SU-DHL-6 (cell line): ENCODE results near the gene TEX35.

Source experiments
- H2AFZ ChIP-seq: fragments of 200-600 bp; sonication (generic); 2 replicates; pipeline ENCODE4 v1.6.1; 2014; ENCODE audit warnings: low read depth, mild to moderate bottlenecking, moderate library complexity, mixed read lengths, antibody characterized with exemption, low read length; ENCODE audit not compliant: severe bottlenecking
- H3F3A ChIP-seq: fragments of 200-600 bp; shearing (Covaris generic); 2 replicates; pipeline ENCODE4 v1.6.0; 2016; ENCODE audit warnings: antibody characterized with exemption, mild to moderate bottlenecking; ENCODE audit not compliant: insufficient read depth
- H3K27ac ChIP-seq: fragments of 200-600 bp; sonication (generic); 2 replicates; pipeline ENCODE4 v1.5.1; 2016; ENCODE audit warnings: low read depth, mild to moderate bottlenecking, low read length, moderate library complexity, mixed read lengths
- H3K27me3 ChIP-seq: fragments of 200-600 bp; sonication (generic), shearing (Covaris generic); 2 replicates; pipeline ENCODE4 v1.6.0; 2014; ENCODE audit warnings: mild to moderate bottlenecking, low read length
- H3K36me3 ChIP-seq: fragments of 200-600 bp; sonication (generic); 2 replicates; pipeline ENCODE4 v1.6.1; 2014; ENCODE audit warnings: mild to moderate bottlenecking, low read length, mixed read lengths
- H3K4me2 ChIP-seq: fragments of 300-600, 200-600 bp; shearing (Covaris generic), sonication (generic); 2 replicates; pipeline ENCODE4 v1.6.0; 2014; ENCODE audit warnings: low read length, low read depth, mild to moderate bottlenecking; ENCODE audit not compliant: poor library complexity, severe bottlenecking
- H3K4me3 ChIP-seq: fragments of 200-600 bp; sonication (generic); 2 replicates; pipeline ENCODE4 v1.5.1; 2014; ENCODE audit warnings: antibody characterized with exemption, low read length, mild to moderate bottlenecking, mixed read lengths; ENCODE audit not compliant: insufficient read depth, poor library complexity, severe bottlenecking
- H3K79me2 ChIP-seq: fragments of 200-600 bp; sonication (generic); 2 replicates; pipeline ENCODE4 v1.6.1; 2014; ENCODE audit warnings: mild to moderate bottlenecking, low read length, moderate library complexity; ENCODE audit not compliant: insufficient read depth
- H3K9ac ChIP-seq: fragments of 200-600 bp; sonication (generic); 2 replicates; pipeline ENCODE4 v1.7.0; 2014; ENCODE audit warnings: mild to moderate bottlenecking, low read length
- H3K9me2 ChIP-seq: fragments of 200-600 bp; sonication (generic); replicated peaks from 2 replicates; pipeline ENCODE4 v1.6.1; 2014; ENCODE audit warnings: low read length; ENCODE audit not compliant: insufficient read depth
- H3K9me3 ChIP-seq: fragments of 200-600 bp; sonication (generic); 2 replicates; pipeline ENCODE4 v1.6.1; 2014; ENCODE audit warnings: low read length, mixed read lengths; ENCODE audit not compliant: insufficient read depth
- H4K20me1 ChIP-seq: fragments of 200-600 bp; sonication (generic); 2 replicates; pipeline ENCODE4 v1.6.1; 2014; ENCODE audit warnings: low read depth, mild to moderate bottlenecking, antibody characterized with exemption, low read length, moderate library complexity, mixed read lengths
- CTCF ChIP-seq: fragments of 200-600 bp; sonication (generic); IDR thresholded peaks from one replicate; pipeline ENCODE4 v1.5.1; 2017; ENCODE audit warnings: antibody characterized with exemption, mild to moderate bottlenecking, low read length, moderate library complexity; ENCODE audit not compliant: insufficient read depth, poor library complexity, severe bottlenecking
- EZH2phosphoT487 ChIP-seq: fragments of 200-600 bp; sonication (generic), shearing (Covaris generic); conservative IDR thresholded peaks from 2 replicates; pipeline ENCODE4 v1.6.1; 2018; ENCODE audit warnings: mild to moderate bottlenecking, antibody characterized with exemption, low read length, moderate library complexity, mixed read lengths

Gene TEX35

GRCh38 chr1:178544531-178544930 is 31.6 kb downstream of the TEX35 start:
- Histone ChIP-seq H3K79me2 (peaks cover 28% of the 10 kb centered on the region), H3K9me2 (no peaks in the 10 kb centered on the region), H3K36me3 (0 out of 2 replicates have a peak, but pooled peaks cover 3% of the 10 kb centered on the region), H4K20me1 (no peaks in the 10 kb centered on the region), H3K27ac (peak overlapping the region; percentile 88), H3F3A (peaks cover 16% of the 10 kb centered on the region), H3K27me3 (no peaks in the 10 kb centered on the region), H2AFZ (no peak overlapping the region), H3K4me3 (peak overlapping the region; percentile 59), H3K4me2 (peak overlapping the region; percentile 80), H3K9me3 (no peaks in the 10 kb centered on the region), H3K9ac (peak overlapping the region; percentile 83)
- TF ChIP-seq EZH2phosphoT487, result no peak
- no peak for TF ChIP-seq CTCF

GRCh38 chr1:178548108-178548507 is 35.2 kb downstream of the TEX35 start:
- no peak overlapping the region; the same call in 1 of the 2 replicates for H3K27ac ChIP-seq
- H3K9me3 ChIP-seq, result peaks cover 6% of the 10 kb centered on the region; the same call in 1 of the 2 replicates
- H3K27me3 ChIP-seq, result no peaks in the 10 kb centered on the region
- peaks cover 16% of the 10 kb centered on the region for H3F3A ChIP-seq
- H3K79me2 ChIP-seq, result peaks cover 27% of the 10 kb centered on the region
- H2AFZ ChIP-seq, result no peak overlapping the region
- H3K9ac ChIP-seq, result no peak overlapping the region
- no peak for TF ChIP-seq EZH2phosphoT487
- no peak for TF ChIP-seq CTCF
- H3K4me3 ChIP-seq, result no peak overlapping the region
- no peak overlapping the region for H3K4me2 ChIP-seq
- peaks cover 8% of the 10 kb centered on the region for H3K36me3 ChIP-seq
- no peaks in the 10 kb centered on the region for H3K9me2 ChIP-seq
- no peaks in the 10 kb centered on the region for H4K20me1 ChIP-seq

- H3K36me3 ChIP-seq, result peaks cover 8% of the 10 kb centered on the region
- no peak overlapping the region for H3K9ac ChIP-seq
- H3K4me3 ChIP-seq, result no peak overlapping the region
- H3K4me2 ChIP-seq, result no peak overlapping the region
- no peak overlapping the region for H2AFZ ChIP-seq
- no peaks in the 10 kb centered on the region for H3K9me2 ChIP-seq
- H3K79me2 ChIP-seq, result no peaks in the 10 kb centered on the region; the same call in 1 of the 2 replicates
- H3F3A ChIP-seq, result no peaks in the 10 kb centered on the region; the same call in 1 of the 2 replicates
- H4K20me1 ChIP-seq, result no peaks in the 10 kb centered on the region
- no peaks in the 10 kb centered on the region for H3K27me3 ChIP-seq
- no peak for TF ChIP-seq EZH2phosphoT487
- TF ChIP-seq CTCF, result no peak
- peaks cover 16% of the 10 kb centered on the region; the same call in 1 of the 2 replicates for H3K9me3 ChIP-seq
- H3K27ac ChIP-seq, result no peak overlapping the region
These were observed 38.4 kb downstream of the TEX35 start for GRCh38 chr1:178551307-178551706.
